HT1080 (cell line): ENCODE measurements around the gene HNMT. TPM values are rescaled to one million over a fixed set of nuclear protein-coding genes. Genes with fewer than 3 reads are reported as not detected.

Source experiments
- DNase-seq: peaks from one replicate; pipeline ENCODE4 v3.0.0-alpha.2; 2015; ENCODE audit warnings: low read depth
- total RNA-seq: library from RNA; depleted of rRNA; stranded (reverse); fragments of >200 nt; shearing (Covaris generic); gene quantifications from 2 replicates; pipeline ENCODE4 v1.2.3, GENCODE V29; 2014

The HNMT gene
- total RNA-seq, 1 experiment from 2014 or later, result not detected

GRCh38 chr2:138010890-138011289 is 46.6 kb downstream of the HNMT start:
- DNase-seq, result no peak

DNA sequence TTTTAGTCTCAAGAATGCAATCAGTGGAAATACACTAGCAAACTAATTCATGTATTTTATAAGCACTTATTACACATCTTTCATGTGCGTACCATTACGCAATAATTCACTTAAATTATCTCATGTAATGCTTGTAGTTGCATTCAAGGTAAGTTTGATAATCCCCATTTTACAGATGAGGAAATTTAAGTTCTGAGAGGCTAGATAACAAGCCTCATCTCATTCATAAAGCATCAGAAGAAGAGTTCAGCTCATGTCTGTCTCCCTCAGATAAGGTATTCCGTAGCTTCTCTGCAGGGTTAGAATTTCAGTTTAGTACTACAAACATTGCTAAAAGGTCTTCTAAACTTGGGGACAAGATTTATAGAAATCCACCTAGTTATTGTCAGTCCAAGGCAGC is 47.8 kb downstream of the HNMT start:
- DNase-seq, result no peak

- no peak for DNase-seq
Measured at GRCh38 chr2:138012968-138013367, 48.7 kb downstream of the HNMT start.

DNA sequence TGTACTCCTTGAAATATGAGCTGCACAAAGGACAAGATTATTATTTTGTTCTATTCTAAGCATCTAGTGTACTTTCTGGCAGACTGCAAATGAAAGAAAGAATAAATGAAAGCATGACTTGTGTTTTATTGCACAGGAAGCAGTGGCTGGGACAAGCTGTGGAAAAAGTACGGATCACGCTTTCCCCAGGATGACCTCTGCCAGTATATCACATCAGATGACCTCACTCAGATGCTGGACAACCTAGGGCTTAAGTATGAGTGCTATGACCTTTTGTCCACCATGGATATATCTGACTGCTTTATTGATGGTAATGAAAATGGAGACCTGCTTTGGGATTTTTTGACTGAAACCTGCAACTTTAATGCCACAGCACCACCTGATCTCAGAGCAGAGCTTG is 49.4 kb downstream of the HNMT start:
- no peak for DNase-seq

DNA sequence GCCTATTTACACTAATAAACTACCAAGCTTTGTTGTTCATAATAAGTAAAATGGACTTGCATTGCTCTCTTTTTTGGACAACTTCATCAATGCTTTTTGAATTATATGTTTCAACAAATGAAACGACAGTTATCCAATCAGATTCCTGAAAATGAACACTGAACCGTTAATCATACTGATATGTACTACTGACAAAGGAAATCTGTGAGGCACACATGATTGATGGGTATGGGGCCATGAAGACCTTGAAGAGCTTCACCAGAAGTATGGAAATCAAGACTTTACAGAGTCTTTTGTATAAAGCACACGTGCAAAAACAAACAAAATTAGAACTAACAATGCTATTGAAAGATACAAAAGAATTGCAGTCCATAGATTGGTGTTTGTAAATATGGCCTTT is 51.2 kb downstream of the HNMT start:
- DNase-seq, result no peak

GRCh38 chr2:138016351-138017087 is 52.2 kb downstream of the HNMT start:
- no peak for DNase-seq

- DNase-seq, result no peak
Measured at GRCh38 chr2:138017824-138018223, 53.6 kb downstream of the HNMT start.

- no peak for DNase-seq
Measured at GRCh38 chr2:138018866-138019688, 54.8 kb downstream of the HNMT start.

- no peak for DNase-seq
Measured at GRCh38 chr2:138020432-138020831, 56.2 kb downstream of the HNMT start.

GRCh38 chr2:138021154-138021553 is 56.9 kb downstream of the HNMT start:
- DNase-seq, result no peak

DNA sequence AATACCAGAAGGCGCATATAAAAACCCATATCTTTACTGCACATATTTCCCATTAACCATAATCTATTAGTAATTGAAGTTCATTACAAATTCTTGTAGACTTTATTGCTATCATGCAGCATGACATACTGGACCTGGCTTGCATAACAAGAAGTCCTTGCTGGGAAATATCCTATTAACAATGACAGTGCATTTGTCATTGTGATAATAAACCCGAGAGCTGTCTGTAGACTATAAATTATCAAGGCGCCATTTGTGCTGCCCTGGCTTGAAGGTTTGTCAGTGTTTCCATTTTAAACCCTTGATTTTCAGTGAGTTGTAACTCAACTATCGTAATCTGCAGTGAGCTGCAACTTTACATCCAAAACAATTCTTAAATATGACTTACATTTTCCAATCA is 59.0 kb downstream of the HNMT start:
- DNase-seq, result no peak

DNA sequence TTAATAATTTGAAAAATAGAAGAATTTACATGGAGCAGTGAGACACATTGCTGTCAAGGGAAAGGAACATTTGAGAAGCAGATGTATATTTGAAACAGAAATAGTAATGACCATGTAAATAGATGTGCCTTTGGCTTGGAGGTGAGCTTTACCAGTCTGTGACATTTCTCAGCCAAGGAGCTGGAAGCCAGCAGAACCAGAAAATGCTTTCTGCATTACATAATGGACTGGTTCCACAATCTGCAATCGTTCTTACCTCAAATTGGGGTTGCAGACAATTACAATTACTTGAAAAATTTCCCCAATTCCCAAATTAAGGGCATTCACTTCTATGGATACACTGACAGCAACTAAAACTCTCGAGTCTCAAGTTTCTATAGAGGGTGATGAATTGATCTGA is 59.7 kb downstream of the HNMT start:
- DNase-seq, result no peak

GRCh38 chr2:138026111-138027020 is 62.1 kb downstream of the HNMT start:
- DNase-seq, result no peak

DNA sequence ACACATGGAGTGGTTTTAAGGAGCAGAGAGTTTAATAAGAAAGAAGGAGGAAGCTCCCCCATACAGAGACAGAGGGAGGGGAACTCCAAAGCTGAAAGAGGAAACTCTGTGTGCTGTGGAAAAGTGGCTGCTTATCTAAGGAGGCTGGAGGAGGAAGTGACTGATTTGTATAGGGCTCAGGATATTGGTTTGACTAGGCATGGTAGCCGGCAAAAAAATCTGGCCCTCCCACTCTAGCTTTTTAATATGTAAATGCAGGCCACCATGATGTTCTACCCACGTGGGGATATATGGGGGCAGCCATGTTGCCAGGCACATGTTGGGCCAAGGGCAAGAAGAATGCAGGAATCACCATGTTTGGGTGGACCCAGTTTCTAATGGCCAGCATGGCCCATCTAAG is 64.3 kb downstream of the HNMT start:
- peak; percentile 7 for DNase-seq

GRCh38 chr2:138029276-138029675 is 65.0 kb downstream of the HNMT start:
- DNase-seq, result no peak

GRCh38 chr2:138030459-138030858 is 66.2 kb downstream of the HNMT start:
- peak; percentile 92 for DNase-seq

- no peak for DNase-seq
Measured at GRCh38 chr2:138032334-138032733, 68.1 kb downstream of the HNMT start.

DNA sequence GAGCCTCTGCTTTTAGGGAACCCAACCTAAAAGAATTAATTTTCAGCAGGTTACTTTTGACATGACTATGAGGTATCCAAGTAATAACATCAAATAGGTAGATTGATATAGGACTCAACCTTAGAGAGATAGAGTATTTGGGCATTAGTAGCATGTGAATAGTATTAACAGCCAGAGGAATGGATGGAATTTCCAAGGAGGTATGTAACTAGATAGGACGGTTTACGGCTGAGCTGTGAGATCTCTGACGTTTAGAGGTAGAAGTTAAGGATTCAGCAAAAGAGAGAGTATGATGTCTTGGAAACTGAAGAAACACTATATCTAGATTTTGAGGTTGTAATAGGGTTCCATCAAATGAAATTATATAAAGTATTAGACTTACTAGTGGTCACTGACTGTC is 70.3 kb downstream of the HNMT start:
- DNase-seq, result no peak

GRCh38 chr2:138035608-138036217 is 71.4 kb downstream of the HNMT start:
- no peak for DNase-seq

DNA sequence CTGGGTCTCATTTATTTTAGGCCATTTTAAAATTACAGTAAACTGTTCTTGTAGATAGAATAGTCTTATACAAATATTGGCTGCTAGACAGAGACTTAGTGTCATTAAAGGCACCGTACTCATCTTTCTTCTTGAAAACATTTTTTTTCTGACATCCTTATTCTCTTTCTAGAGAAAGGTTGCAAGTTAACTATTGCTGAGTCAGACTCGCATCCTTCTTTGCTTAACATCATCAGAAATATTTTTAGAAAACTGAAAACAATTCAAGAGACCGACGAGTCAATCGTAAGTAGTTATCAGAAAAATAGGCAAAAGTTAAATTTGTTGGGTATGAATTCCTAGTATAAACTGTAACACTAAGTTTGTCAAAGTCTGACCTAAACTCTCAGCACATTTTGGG is 72.2 kb downstream of the HNMT start:
- no peak for DNase-seq

DNA sequence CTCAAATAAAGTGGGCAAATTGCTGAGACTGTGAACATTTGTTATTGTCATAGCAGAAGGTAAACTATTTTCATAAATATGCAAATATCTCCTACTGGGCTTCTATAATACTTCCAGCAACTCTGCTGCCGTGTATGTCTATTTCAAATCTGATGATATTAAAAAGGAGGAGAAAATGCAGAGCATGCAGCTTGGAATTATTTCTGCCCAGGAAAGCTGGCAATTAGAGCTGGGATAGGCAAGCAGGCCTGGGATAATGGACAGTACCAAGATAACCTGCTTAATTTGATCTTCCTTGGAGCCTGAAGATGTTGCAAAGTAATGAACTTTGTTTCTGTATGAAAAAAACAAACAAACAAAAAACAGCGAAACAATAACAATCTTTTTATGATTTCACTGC is 72.8 kb downstream of the HNMT start:
- no peak for DNase-seq
